A673 (cell line): Measurements from ENCODE around the gene UTP14A.

ENCODE experiments used
- CTCF ChIP-seq: fragments of 300-800, 200-600 bp; sonication (generic); conservative IDR thresholded peaks from 2 replicates; pipeline ENCODE4 v1.5.1; 2017; ENCODE audit warnings: low read depth, mild to moderate bottlenecking, antibody characterized with exemption, low read length, moderate library complexity, mixed read lengths
- EZH2 ChIP-seq: fragments of 200-600 bp; sonication (generic); IDR thresholded peaks from 2 replicates; pipeline ENCODE4 v1.6.1; 2017; ENCODE audit warnings: borderline replicate concordance, low read depth, mild to moderate bottlenecking, mixed read lengths, antibody characterized with exemption, low read length; ENCODE audit not compliant: poor library complexity, severe bottlenecking

GRCh38 chrX:129934461-129934860 is 28.5 kb downstream of the UTP14A start:
- TF ChIP-seq EZH2, result no peak
- TF ChIP-seq CTCF, result no peak
